ENCODE results near the gene IFT74.
"Not testable (repeated sequence)": the region's sequence is repeated elsewhere in the genome, so short reads cannot be mapped to it uniquely, and the experiment has no call there.

IFT74 gene

DNA sequence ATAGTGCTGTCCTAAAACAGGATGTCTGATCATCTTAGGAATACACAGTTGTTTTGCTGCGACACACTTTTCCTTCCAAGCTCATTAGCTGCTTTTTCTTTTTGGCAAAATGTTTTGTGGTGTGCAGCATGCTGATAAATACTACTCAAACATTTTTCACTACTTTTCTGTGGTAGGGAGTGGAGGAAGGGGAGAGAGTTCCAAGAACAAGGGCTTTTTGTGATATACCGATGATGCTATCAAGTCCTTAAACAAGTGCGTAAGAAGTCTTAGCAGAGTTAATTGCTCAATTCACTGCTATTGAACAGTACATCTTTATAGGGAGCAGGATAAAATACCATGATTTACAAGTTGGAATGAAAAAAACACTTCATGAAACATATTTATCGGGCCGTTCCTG lies 129.2 kb downstream of the IFT74 start:
- DNase-seq = no peak

DNA sequence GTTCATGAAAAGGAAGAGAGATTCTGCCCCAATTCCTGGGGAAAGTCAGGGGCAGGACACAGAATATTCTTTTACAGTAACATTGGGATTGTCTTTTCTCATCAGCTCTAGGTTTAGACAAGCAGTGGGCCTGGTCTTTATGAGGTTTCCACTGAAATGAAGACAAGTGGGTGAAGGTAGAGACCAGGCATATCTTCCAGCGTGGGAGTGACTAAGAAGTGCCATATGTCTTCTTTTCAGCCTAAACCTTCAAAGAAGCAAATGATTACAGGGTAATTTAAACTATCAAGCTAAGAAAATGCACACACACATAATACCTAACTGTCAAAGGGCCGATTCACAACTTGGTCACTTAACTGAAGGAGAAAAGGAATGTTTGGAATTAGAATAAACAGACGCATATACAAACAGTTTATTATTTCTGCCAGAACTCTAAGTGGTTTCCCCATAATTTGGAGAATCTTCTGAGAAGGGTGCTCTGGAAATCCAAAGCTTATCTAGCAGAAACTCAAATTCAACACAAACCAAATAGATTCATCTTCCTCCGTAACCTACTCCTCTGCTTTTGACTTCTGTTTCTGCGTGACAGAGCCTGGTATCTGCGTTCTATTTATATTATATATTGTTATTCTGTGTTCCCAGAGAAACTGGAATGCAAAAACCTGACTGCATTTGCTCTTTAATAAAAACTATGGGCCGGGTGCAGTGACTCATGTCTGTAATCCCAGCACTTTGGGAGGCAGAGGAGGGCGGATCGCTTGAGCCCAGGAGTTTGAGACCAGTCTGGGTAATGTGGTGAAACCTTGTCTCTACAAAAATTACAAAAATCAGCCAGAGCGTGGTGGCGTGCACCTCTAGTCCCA lies 130.8 kb downstream of the IFT74 start:
- DNase-seq = no peak

DNA sequence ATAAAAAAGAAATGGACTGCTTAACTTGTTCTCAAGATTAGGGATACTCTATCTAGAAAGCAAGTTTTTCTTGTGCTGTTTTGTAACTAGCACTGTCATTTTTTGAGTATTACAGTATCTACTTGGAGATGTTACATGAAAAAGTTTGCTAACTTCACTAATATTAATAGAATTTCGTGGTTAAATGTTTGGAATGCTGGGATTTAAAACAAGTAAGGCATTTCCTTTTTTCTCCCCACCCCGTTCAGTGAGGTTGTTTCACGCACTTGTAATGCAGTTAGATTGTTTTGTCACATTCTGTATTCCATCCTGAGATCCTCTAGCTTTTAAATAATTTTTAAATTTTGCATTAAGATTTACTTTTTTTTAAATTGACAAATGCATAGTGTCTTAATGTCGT lies 132.8 kb downstream of the IFT74 start:
- no peak for DNase-seq

DNA sequence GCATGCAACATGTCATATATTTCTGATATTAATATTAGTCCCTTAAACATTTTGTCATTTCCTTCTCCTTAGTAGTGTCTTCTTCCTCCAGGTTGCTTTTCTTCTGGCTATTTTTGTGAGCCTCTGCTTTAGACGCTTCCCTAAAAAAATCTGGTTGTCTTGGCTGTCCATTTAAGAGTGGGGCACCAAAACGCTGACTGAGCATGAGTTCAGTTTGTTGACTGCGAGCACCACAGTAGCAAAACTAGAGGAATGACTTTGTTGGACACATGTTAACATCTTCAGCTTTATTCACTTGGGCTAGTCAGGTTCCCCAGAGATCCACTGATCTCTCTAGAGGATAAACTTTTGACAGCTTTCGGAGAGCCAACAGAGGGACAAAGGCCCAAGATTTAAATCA lies 133.5 kb downstream of the IFT74 start:
- no peak for DNase-seq

DNA sequence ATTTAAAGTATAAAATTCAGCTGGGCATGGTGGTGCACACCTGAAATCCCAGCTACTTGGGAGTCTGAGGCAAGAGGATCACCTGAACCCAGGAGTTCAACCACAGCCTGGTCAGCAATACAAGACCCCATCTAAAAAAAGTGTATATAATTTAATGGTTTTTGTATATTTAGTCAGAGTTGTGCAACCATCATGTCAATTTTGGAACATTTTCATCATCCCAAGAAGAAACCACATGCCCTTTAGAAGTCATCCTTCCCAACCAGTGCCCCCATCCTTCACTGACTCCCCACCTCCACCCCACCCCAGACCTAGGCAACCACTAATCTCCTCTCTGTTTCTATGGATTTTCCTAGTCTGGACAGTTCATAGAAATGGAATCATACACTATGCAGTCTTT lies 134.0 kb downstream of the IFT74 start:
- no peak for DNase-seq

DNA sequence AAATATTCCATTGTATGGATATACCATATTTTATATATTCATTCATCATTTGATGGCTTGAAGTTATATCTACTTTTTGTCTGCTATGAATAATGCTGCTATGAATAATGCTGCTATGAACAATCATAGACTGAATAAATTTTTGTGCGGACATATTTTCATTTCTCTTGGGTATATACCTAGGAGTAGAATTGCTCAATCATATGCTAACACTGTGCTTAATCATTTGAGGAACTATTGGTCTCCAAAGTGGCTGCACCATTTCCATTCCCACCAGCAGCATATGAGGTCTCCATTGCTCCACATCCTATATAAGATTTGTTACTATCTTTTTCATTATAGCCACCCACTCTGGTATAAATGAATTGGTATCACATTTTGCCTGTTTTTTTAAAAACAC lies 134.5 kb downstream of the IFT74 start:
- DNase-seq = no peak

DNA sequence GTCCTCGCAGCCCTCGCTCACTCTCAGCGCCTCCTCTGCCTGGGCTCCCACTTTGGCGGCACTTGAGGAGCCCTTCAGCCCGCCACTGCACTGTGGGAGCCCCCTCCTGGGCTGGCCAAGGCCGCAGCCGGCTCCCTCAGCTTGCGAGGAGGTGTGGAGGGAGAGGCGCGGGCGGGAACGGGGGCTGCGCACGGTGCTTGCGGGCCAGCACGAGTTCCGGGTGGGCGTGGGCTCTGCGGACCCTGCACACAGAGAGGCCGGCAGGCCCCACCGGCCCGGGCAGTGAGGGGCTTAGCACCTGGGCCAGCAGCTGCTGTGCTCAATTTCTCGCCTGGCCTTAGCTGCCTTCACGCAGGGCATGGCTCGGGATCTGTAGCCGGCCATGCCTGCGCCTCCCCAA lies 136.3 kb downstream of the IFT74 start:
- DNase-seq = not testable (repeated sequence)

DNA sequence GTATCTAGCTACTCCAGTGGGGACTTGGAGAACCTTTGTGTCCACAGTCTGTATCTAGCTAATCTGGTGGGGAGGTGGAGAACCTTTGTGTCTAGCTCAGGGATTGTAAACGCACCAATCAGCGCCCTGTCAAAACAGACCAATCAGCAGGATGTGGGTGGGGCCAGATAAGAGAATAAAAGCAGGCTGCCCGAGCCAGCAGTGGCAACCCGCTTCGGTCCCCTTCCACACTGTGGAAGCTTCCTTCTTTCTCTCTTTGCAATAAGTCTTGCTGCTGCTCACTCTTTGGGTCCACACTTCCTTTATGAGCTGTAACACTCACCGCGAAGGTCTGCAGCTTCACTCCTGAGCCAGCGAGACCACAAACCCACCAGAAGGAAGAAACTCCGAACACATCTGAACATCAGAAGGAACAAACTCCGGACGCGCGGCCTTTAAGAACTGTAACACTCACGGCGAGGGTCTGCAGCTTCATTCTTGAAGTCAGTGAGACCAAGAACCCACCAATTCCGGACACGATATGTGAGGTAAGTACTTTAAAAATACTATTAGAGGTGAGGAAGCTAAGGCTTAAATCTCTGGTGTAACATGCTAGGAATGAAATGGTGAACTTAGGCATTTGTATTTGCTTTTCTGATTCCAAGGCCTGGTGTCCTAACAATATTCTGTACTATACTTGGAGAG lies 137.3 kb downstream of the IFT74 start:
- not testable (repeated sequence) for DNase-seq

DNA sequence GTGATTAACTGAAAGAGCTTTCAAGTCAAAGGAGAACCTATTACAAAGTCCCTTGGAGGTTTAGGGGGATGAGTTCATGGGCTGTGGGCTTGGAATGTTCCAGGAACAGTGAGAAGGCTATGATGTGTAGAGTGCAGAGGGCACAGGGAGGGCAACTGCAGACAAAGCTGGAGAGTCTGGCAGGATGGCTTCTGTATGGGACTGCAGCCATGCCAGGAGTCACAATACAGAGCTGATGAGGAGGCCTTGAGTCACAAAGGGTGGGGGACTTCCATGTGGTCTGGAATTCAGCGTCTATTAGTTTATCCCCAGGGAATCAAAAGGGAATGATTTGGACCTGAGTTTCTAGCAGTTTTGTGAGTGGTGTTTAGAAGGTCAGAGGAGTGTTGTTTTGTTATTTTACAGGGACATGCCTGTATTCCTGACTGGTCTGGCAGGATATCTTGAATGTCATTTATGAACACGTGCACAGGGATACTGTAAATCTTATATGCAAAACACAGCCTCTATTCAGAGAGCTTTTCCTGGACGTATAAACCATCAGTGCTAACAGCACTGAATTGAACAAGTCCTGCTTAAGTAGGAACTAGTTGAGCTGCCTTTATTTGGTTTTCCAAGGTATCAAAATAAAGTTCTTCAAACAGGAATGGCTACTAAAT lies 138.6 kb downstream of the IFT74 start:
- DNase-seq = no peak

DNA sequence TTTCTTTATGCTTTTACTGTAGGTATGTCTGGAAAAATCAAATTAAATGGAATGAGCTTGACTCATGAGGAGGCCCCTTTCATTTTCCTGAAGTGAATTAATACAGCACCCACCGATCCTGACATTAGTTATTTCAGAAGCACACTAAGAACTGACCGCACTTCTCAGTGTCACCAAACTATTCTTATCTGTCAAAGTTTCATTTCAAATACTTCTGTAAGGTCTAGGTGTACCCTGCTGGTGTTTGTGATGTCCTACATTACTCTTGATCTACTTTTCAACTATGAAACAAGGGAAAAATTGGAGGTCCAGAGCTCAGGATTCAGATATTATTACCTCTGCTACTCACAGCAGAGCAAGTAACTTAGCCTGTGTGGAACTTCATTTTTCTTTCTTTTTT lies 151.0 kb downstream of the IFT74 start:
- no peak for DNase-seq

DNA sequence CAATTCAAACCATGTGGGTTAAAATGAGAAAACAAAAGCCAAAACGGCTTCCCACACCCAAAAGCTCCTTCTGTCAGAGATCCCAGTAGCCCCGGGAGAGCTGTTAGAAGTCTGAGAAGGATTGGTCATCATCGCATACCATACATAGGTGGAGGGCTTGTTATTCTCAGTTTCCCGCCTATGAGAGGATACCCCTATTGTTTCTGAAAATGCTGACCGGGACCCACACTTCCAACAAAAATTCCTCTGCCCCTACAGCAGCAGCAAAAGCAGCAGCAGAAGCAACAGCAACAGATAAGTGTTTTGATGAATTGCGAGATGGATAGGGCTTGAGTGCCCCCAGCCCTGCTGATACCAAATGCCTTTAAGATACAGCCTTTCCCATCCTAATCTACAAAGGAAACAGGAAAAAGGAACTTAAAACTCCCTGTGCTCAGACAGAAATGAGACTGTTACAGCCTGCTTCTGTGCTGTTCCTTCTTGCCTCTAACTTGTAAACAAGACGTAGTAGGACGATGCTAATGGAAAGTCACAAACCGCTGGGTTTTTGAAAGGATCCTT lies 152.8 kb downstream of the IFT74 start, which contains the start of gene TEK:
TSS of gene TEK (plus strand) at position 245 of the 561 bp plus-strand sequence. CDS start 366 bp downstream, outside the sequence.
- no peak for DNase-seq

DNA sequence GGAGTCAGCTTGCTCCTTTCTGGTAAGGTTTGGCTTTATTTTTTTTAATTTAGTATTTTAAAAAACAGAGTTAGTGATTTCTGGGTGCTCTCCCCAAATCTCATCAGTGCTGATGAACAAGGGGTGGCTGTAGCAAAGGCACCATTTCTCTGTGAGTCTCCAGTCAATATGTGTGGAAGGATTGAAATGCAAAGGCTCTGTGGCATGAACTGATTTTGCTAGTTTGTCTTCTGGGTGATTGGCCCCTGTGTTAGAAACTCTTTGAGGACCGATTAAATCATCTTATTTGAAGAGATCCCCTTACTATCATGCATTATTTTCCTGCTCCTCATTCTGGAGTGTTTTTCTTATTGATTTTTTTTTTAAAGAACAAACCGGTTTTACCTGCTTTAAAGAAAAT lies 153.4 kb downstream of the IFT74 start:
- DNase-seq = no peak

DNA sequence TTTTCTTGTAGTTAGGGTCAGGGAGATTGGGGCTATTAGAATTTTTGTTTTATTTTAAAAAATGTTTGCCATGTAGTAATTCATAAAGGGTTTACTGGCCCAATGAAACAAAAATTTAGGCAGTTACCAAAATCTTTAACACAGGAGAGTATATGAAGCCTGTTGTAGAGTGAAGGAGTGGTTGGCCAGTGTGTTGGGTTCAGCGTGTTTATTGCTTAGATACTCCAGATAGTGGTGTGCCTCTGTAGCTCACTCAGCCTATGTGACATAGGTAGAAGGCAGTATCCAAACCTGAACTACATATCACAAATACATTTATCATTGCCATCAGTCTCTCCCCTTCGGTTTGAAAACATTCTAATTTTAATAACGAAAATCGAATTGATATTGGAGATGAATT lies 154.0 kb downstream of the IFT74 start:
- DNase-seq = no peak

DNA sequence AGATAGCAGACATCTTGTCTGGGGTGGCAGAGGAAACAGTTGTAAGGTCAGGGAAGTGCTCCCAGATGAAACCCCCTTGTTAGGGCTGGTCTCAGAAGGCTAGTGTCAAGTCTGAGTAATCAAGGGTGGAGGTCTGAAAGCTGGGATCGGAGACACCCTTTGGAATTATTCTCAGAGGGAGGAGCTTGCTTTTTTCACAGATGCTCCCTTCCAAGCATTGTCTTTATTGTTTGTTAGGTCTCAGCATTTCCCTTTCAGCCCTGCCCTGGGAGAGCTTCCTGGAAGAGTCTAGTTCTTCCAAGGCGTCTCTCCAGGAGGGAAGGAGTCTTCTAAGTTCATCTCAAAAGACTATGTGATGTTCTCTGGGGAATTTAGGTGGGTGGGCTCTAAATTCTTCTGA lies 156.0 kb downstream of the IFT74 start:
- no peak for DNase-seq

All from activated CD8-positive, alpha-beta memory T cell treated with anti-CD3 and anti-CD28 coated beads for 24 hours (primary cell).